ENCODE data around the gene ACBD6. TPM values are rescaled to one million over a fixed set of nuclear protein-coding genes. Genes with fewer than 3 reads are reported as not detected.

ACBD6 gene
- total RNA-seq, 6 experiments from 2014 or later = 21.1 to 29.5 (median 27.0) TPM

GRCh38 chr1:180524915-180525714 lies 22.7 kb upstream of the ACBD6 start:
- Mint-ChIP-seq H3K27ac (no peak overlapping the region), H3K36me3 (ENCODE audit: low read depth) (no peaks in the 10 kb centered on the region), H3K4me1 (ENCODE audit: low read depth) (peaks cover 46% of the 10 kb centered on the region), H3K4me3 (no peak overlapping the region), H3K9me3 (no peaks in the 10 kb centered on the region), H3K27me3 (ENCODE audit: insufficient read depth) (0 out of 2 replicates have a peak, but pooled peaks cover 2% of the 10 kb centered on the region)
- no peak for DNase-seq
- TF ChIP-seq CTCF (IDR thresholded peaks at IDR 0.05) = no peak

GRCh38 chr1:180524160-180524914 lies 22.0 kb upstream of the ACBD6 start:
- Mint-ChIP-seq H3K9me3 (no peaks in the 10 kb centered on the region), H3K27ac (no peak overlapping the region), H3K36me3 (ENCODE audit: low read depth) (no peaks in the 10 kb centered on the region), H3K27me3 (ENCODE audit: insufficient read depth) (0 out of 2 replicates have a peak, but pooled peaks cover 2% of the 10 kb centered on the region), H3K4me1 (ENCODE audit: low read depth) (peaks cover 50% of the 10 kb centered on the region), H3K4me3 (no peak overlapping the region)
- no peak for TF ChIP-seq CTCF (IDR thresholded peaks at IDR 0.05)
- DNase-seq = no peak

- Mint-ChIP-seq H3K27ac (no peak overlapping the region), H3K36me3 (ENCODE audit: low read depth) (no peaks in the 10 kb centered on the region), H3K9me3 (no peaks in the 10 kb centered on the region), H3K27me3 (ENCODE audit: insufficient read depth) (no peaks in the 10 kb centered on the region), H3K4me3 (no peak overlapping the region), H3K4me1 (ENCODE audit: low read depth) (peaks cover 38% of the 10 kb centered on the region)
- no peak for DNase-seq
- no peak for TF ChIP-seq CTCF (IDR thresholded peaks at IDR 0.05)
Measured at GRCh38 chr1:180522213-180522515, 19.8 kb upstream of the ACBD6 start.

- Mint-ChIP-seq H3K9me3 (no peaks in the 10 kb centered on the region), H3K27me3 (ENCODE audit: insufficient read depth) (no peaks in the 10 kb centered on the region), H3K27ac (no peak overlapping the region), H3K36me3 (ENCODE audit: low read depth) (no peaks in the 10 kb centered on the region), H3K4me1 (ENCODE audit: low read depth) (peaks cover 38% of the 10 kb centered on the region), H3K4me3 (no peak overlapping the region)
- TF ChIP-seq CTCF (IDR thresholded peaks at IDR 0.05) = no peak
- DNase-seq = no peak
Measured at GRCh38 chr1:180521474-180522212, 19.3 kb upstream of the ACBD6 start.

GRCh38 chr1:180519846-180520245 lies 17.5 kb upstream of the ACBD6 start:
- DNase-seq = no peak
- H3K9me3 Mint-ChIP-seq = no peaks in the 10 kb centered on the region
- no peak overlapping the region for H3K4me3 Mint-ChIP-seq
- H3K4me1 Mint-ChIP-seq (ENCODE audit: low read depth) = peaks cover 38% of the 10 kb centered on the region
- no peak overlapping the region for H3K27ac Mint-ChIP-seq
- H3K27me3 Mint-ChIP-seq (ENCODE audit: insufficient read depth) = no peaks in the 10 kb centered on the region
- no peaks in the 10 kb centered on the region for H3K36me3 Mint-ChIP-seq (ENCODE audit: low read depth)
- TF ChIP-seq CTCF (IDR thresholded peaks at IDR 0.05) = no peak
